Measurements from ENCODE around the gene MCL1.

Gene MCL1

DNA sequence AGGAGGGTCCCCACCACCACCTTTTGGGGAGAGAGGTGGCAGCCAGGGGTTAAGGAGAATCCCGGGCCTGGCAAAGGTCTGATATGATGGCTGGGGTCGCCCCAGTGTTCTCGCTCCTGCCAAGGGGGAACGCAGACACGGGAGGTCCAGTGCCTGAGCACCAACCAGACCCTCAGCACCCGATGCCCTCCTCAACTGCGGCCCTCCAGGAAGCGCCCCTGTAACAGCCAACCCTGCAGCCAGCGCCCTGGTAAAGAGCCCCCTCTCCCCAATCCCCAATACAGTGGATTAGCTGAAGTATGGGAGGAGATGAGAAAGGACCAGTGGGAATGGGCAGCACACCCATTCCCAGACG, 19.8 kb downstream of the MCL1 start:
- in situ Hi-C loops (cut with MboI; ENCODE audit: low sequenced_read_pairs) = loop anchor here (10.0 kb wide), 2 partner anchors 65 to 305 kb away; partner anchors contain the start of genes CA14 and ENSA

GRCh38 chr1:150558761-150559655, 20.4 kb downstream of the MCL1 start:
- in situ Hi-C loops (cut with MboI; ENCODE audit: low sequenced_read_pairs) = loop anchor here (10.0 kb wide), 1 partner anchor 304 kb away; the partner anchor contains the start of gene CA14

- in situ Hi-C loops (cut with MboI; ENCODE audit: low sequenced_read_pairs) = loop anchor here (10.0 kb wide), 1 partner anchor 304 kb away; the partner anchor contains the start of gene CA14
Observed at GRCh38 chr1:150558303-150558704, 21.1 kb downstream of the MCL1 start.

DNA sequence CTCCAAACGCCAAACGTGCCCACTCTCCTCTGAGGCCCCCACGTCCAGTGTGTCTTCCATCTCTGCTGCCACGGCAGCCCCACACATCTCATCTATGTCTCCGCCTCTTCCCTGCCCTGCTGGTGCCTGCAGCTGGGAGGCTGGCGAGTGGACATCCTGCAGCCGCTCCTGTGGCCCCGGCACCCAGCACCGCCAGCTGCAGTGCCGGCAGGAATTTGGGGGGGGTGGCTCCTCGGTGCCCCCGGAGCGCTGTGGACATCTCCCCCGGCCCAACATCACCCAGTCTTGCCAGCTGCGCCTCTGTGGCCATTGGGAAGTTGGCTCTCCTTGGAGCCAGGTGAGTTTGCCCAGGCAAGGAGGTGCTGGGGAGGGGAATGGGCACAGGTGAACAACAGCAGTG, 21.6 kb downstream of the MCL1 start:
- in situ Hi-C loops (cut with MboI; ENCODE audit: low sequenced_read_pairs) = loop anchor here (10.0 kb wide), 1 partner anchor 303 kb away; the partner anchor contains the start of gene CA14

GRCh38 chr1:150557065-150557600, 22.3 kb downstream of the MCL1 start:
- in situ Hi-C loops (cut with MboI; ENCODE audit: low sequenced_read_pairs) = loop anchor here (10.0 kb wide), 1 partner anchor 302 kb away; the partner anchor contains the start of gene CA14

DNA sequence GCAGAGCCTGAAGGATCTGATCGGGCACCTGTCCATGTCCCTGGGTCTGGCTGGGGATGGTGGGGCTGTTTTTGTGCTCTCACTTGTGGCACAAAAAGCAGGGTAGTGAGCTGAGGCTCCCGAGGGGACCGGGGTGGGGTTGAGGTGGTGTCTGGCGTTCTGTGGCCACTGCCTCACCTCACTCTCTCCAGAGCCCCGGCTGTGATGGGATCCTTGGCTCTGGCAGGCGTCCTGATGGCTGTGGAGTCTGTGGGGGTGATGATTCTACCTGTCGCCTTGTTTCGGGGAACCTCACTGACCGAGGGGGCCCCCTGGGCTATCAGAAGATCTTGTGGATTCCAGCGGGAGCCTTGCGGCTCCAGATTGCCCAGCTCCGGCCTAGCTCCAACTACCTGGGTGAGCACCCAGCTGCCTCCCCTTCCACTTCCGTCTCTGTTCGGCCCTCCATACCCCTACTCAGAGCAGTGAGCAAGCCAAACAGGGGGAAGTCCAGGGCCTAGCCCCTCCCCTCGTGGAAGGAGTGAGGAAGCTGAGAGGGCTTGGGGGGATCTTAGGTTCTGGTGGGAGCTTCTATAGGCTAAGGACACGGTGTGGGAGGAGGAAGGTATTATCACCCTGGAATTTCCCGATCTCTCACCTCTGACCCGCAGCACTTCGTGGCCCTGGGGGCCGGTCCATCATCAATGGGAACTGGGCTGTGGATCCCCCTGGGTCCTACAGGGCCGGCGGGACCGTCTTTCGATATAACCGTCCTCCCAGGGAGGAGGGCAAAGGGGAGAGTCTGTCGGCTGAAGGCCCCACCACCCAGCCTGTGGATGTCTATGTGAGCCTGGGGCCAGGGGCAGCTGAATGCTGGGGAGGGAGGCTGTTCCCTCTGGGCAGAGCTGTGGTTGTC, 23.2 kb downstream of the MCL1 start:
- in situ Hi-C loops (cut with MboI; ENCODE audit: low sequenced_read_pairs) = loop anchor here (10.0 kb wide), 1 partner anchor 301 kb away; the partner anchor contains the start of gene CA14

DNA sequence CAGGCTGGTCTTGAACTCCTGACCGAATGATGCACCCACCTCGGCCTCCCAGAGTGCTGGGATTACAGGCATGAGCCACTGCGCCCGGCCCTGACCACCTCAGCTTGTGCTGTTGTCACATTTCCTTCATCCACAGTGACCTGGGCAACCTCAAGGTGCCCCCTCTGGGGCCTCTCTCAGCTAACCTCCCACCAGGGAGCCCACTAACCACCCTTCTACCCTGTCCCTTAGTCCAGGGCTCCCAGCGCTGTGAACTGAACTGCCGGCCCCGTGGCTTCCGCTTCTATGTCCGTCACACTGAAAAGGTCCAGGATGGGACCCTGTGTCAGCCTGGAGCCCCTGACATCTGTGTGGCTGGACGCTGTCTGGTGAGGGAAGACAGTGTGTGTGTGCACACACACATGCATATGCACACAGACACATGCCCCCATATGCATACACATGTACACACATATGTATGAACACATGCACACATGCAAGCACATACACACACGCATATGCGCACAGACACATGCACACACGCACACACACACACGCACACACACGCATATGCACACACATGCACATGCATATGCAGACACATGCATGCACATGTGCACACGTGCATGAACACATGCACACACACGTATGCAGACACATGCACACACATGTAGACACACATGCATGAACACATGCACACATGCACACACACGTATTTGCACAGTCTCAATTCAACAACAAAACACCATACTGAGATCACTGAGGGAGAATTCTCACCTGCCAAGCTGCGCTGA, 24.0 kb downstream of the MCL1 start:
- in situ Hi-C loops (cut with MboI; ENCODE audit: low sequenced_read_pairs) = loop anchor here (10.0 kb wide), 1 partner anchor 301 kb away; the partner anchor contains the start of gene CA14

GRCh38 chr1:150554086-150554452, 25.3 kb downstream of the MCL1 start:
- in situ Hi-C loops (cut with MboI; ENCODE audit: low sequenced_read_pairs) = loop anchor here (10.0 kb wide), 1 partner anchor 299 kb away; the partner anchor contains the start of gene CA14

DNA sequence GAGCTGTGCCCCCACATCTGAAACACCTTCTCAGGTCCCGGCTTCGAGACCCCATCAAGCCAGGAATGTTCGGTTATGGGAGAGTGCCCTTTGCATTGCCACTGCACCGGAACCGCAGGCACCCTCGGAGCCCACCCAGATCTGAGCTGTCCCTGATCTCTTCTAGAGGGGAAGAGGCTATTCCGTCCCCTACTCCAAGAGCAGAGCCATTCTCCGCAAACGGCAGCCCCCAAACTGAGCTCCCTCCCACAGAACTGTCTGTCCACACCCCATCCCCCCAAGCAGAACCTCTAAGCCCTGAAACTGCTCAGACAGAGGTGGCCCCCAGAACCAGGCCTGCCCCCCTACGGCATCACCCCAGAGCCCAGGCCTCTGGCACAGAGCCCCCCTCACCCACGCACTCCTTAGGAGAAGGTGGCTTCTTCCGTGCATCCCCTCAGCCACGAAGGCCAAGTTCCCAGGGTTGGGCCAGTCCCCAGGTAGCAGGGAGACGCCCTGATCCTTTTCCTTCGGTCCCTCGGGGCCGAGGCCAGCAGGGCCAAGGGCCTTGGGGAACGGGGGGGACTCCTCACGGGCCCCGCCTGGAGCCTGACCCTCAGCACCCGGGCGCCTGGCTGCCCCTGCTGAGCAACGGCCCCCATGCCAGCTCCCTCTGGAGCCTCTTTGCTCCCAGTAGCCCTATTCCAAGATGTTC, 25.9 kb downstream of the MCL1 start:
- in situ Hi-C loops (cut with MboI; ENCODE audit: low sequenced_read_pairs) = loop anchor here (10.0 kb wide), 1 partner anchor 299 kb away; the partner anchor contains the start of gene CA14

DNA sequence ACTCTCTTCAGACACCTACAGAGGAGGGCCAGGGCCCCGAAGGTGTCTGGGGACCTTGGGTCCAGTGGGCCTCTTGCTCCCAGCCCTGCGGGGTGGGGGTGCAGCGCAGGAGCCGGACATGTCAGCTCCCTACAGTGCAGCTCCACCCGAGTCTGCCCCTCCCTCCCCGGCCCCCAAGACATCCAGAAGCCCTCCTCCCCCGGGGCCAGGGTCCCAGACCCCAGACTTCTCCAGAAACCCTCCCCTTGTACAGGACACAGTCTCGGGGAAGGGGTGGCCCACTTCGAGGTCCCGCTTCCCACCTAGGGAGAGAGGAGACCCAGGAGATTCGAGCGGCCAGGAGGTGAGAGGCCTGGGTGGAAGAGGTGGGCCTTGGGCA, 26.5 kb downstream of the MCL1 start:
- in situ Hi-C loops (cut with MboI; ENCODE audit: low sequenced_read_pairs) = loop anchor here (10.0 kb wide), 1 partner anchor 298 kb away; the partner anchor contains the start of gene CA14

DNA sequence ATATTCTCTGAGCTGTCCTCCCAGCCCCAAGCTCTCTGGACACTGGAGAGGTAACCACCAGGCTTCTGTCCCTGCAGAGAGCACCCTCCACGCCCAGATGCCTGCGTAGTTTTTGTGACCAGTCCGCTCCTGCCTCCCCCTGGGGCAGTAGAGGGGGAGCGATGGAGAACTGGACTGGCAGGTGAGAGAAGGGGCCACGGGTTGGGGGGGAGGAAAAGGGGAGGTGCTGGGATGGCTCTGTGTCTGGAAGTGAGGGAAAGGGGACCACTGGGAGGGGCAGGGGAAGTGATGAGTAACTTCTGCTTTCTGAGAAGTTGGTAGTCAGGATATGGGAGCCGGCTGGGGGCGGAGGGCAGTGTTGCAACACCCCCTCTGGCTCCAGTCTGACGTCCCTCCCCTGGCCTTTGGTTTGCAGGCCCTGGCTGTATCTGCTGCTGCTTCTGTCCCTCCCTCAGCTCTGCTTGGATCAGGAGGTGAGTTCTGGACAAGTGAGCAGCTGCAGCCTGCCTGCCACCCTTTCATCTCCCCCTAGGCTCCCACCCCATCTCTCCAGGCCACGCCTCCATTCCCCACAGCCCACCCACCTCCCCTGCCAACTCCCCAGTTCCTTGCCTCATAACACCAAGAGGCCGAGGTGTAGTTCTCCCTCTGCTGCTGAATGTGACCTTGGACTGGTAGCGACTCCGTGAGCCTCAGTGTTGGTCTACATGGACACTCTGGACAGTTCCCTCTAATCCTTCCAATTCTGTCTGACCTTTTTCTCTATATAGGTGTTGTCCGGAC, 27.1 kb downstream of the MCL1 start:
- in situ Hi-C loops (cut with MboI; ENCODE audit: low sequenced_read_pairs) = loop anchor here (10.0 kb wide), 1 partner anchor 298 kb away; the partner anchor contains the start of gene CA14

DNA sequence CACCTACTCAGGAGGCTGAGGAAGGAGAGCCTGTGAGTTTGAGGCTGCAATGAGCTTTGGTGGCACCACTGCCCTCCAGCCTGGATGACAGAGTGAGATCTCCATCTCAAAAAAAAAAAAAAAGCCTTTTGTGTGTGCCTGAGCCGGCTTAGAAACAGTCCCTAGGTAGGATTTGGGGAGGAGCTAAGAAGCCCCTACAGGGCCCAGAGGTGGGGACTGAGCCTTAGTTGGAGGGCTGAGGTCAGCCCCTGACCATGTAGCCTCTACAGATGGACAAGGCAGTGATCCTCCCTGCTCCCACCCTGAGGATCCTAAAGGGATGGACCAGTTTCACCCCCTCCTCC, 27.7 kb downstream of the MCL1 start:
- in situ Hi-C loops (cut with MboI; ENCODE audit: low sequenced_read_pairs) = loop anchor here (10.0 kb wide), 1 partner anchor 297 kb away; the partner anchor contains the start of gene CA14

DNA sequence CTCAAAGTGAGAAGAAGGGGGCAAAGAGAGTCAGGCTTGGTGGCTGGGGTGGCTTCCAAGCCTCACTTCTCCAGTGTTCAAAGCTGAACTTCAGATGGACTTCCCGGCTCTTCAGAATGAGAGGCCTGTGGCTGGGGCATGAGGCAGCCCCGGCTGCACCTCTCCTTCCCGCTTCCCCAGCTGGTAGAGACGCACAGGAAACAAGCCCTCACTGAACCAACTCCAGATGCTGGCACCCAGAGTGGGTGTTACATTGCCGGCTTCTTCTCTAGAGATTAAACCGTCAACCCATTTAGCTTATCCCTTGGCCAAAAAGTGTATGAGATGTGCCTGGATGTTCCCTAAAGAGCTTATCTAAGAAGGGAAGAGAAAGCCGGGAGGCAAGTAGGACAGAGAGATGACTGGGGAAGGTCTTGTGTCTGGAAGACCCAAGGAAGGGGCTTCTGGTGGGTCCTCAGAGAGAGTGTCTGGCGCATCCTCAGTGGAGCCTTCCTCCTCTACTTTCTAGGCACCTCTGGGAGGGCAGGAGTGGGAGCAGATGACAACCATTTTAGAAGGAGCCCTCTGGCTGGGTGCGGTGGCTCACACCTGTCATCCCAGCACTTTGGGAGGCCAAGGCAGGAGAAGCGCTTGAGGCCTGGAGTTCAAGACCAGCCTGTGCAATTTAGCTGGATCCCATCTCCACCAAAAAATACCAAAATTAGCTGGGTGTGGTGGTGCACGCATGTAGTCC, 28.2 kb downstream of the MCL1 start:
- in situ Hi-C loops (cut with MboI; ENCODE audit: low sequenced_read_pairs) = loop anchor here (10.0 kb wide), 1 partner anchor 296 kb away; the partner anchor contains the start of gene CA14

GRCh38 chr1:150550222-150551050, 29.0 kb downstream of the MCL1 start:
- in situ Hi-C loops (cut with MboI; ENCODE audit: low sequenced_read_pairs) = loop anchor here (10.0 kb wide), 1 partner anchor 296 kb away; the partner anchor contains the start of gene CA14

DNA sequence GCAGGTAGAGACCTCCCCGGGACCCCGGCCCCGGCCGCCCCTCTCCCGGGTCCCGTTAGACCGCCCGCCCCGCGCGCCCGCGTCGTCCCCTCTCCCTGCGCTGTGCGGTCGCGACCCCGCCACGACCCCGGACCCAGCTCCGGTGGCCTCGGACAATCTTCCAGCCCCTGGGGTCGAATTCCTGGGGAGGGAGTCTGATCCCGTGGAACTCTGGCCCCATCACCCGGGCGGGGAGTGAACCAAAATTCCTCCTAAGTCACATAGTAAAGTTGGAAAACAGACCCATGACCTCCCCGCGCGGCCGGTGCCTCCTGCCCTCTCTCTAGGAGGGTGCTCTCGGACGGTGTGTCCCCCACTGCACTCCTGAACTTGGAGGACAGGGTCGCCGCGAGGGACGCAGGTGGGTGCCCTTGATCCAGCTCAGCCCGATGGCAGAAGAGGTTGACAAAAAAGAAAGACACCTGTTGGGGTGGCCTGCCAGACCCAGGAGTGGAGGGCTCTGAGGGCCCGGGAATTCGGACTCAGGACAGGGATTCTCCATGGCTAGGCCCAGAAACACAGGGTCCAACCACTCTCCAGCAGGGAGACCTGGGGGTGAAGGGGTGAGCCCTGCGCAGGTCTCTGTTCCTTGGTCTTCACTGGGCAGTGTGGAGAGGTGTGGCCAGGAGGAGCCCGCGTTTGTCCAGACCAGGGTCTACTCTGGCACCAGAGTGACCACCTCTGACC, 29.8 kb downstream of the MCL1 start:
- in situ Hi-C loops (cut with MboI; ENCODE audit: low sequenced_read_pairs) = loop anchor here (10.0 kb wide), 1 partner anchor 295 kb away; the partner anchor contains the start of gene CA14
